ENCODE results near the gene SLC26A6.

GRCh38 chr3:48609088-48610005, 25.9 kb downstream of the SLC26A6 start, which contains the start of gene UQCRC1:
- TF ChIP-seq MAX (IDR thresholded peaks at IDR 0.05) (peak; percentile 33; the same call in 1 of the 2 replicates), EZH2 (IDR thresholded peaks at IDR 0.05) (no peak), CTCF (IDR thresholded peaks at IDR 0.05 in 2 of 3, conservative IDR thresholded peaks at IDR 0.05 in 1 of 3; ENCODE audit: borderline replicate concordance in 1 of 3, insufficient read depth in 1 of 3, low read depth in 2 of 3, low read length in 2 of 3) (peak; percentile 44 to 61 (median 53); a peak in 5 of 6 replicates), CBX3 (IDR thresholded peaks at IDR 0.05; ENCODE audit: low read depth) (no peak; the same call in 1 of the 2 replicates), POLR2A (IDR thresholded peaks at IDR 0.05; ENCODE audit: borderline replicate concordance, extremely low read depth, insufficient read depth, insufficient read length) (peak; percentile 93), TCF7L2 (IDR thresholded peaks at IDR 0.05; ENCODE audit: borderline replicate concordance, extremely low read depth, insufficient read depth, insufficient read length) (peak; percentile 10), SP1 (IDR thresholded peaks at IDR 0.05; ENCODE audit: low read depth) (no peak), CEBPB (IDR thresholded peaks at IDR 0.05; ENCODE audit: low read depth) (no peak), ATF3 (IDR thresholded peaks at IDR 0.05) (no peak), JUND (IDR thresholded peaks at IDR 0.05) (no peak), REST (IDR thresholded peaks at IDR 0.05; ENCODE audit: low read depth) (no peak), SIN3A (IDR thresholded peaks at IDR 0.05; ENCODE audit: low read depth) (no peak; the same call in 1 of the 2 replicates), RAD21 (IDR thresholded peaks at IDR 0.05; ENCODE audit: low read depth) (peak; percentile 56), ZBTB33 (IDR thresholded peaks at IDR 0.05; ENCODE audit: extremely low read depth, insufficient replicate concordance, low read length) (no peak)
